IMR-90 (cell line): ENCODE results near the gene AVPR1B. TPM values are rescaled to one million over a fixed set of nuclear protein-coding genes. Genes with fewer than 3 reads are reported as not detected.

Source experiments
- ATAC-seq: fragments of 200-7000 bp; cut with Tn5 transposase; 2 replicates; pipeline ENCODE4 v1.9.1; 2020; ENCODE audit warnings: low read depth, mild to moderate bottlenecking, moderate library complexity
- BruUV-seq: library from RNA; stranded (reverse); fragments of 400-500 nt; replicated peaks from 2 replicates; lab custom pipeline; 2021; lab: Mats Ljungman, UMichigan
- CTCF ChIA-PET: fragments of 300-600 bp; formaldehyde crosslinking; extraction: SDS; loops from one replicate; lab custom pipeline; 2021; ENCODE audit warnings: antibody characterized with exemption; lab: Yijun Ruan, JAX
- POLR2A ChIA-PET: fragments of 300-600 bp; sonication (Branson Sonifier 250); formaldehyde crosslinking; loops from one replicate; lab custom pipeline; 2022; ENCODE audit warnings: antibody characterized with exemption; ENCODE audit not compliant: unreplicated experiment; lab: Charles Lee
- DNase-seq: peaks from one replicate; pipeline ENCODE4 v3.0.0; 2013
- H2AFZ ChIP-seq: replicated peaks from 2 replicates; pipeline ENCODE3; 2013; ENCODE audit warnings: low read length, mild to moderate bottlenecking; ENCODE audit not compliant: poor library complexity
- H2AK5ac ChIP-seq: 2 replicates; pipeline ENCODE4 v1.6.1; 2013; ENCODE audit warnings: low read depth, low read length, inconsistent platforms
- H2AK9ac ChIP-seq: replicated peaks from 2 replicates; pipeline ENCODE3; 2013; ENCODE audit warnings: mild to moderate bottlenecking, low read depth, low read length, moderate library complexity; ENCODE audit not compliant: poor library complexity
- H2BK120ac ChIP-seq: 2 replicates; pipeline ENCODE4 v1.6.1; 2013; ENCODE audit warnings: low read depth, low read length, inconsistent platforms
- H2BK15ac ChIP-seq: 3 replicates; pipeline ENCODE4 v1.6.1; 2013; ENCODE audit warnings: low read depth, low read length, inconsistent platforms
- H2BK20ac ChIP-seq: 2 replicates; pipeline ENCODE4 v1.6.1; 2013; ENCODE audit warnings: low read depth, mild to moderate bottlenecking, inconsistent platforms, low read length, moderate library complexity
- H2BK5ac ChIP-seq: 2 replicates; pipeline ENCODE4 v1.6.1; 2013; ENCODE audit warnings: mild to moderate bottlenecking, low read depth, low read length, inconsistent platforms; ENCODE audit not compliant: poor library complexity, severe bottlenecking
- H3K14ac ChIP-seq: replicated peaks from 2 replicates; pipeline ENCODE4 v1.6.1; 2013; ENCODE audit warnings: low read depth, low read length, inconsistent platforms
- H3K18ac ChIP-seq: 2 replicates; pipeline ENCODE4 v1.6.1; 2013; ENCODE audit warnings: low read depth, low read length, control low read depth
- H3K23ac ChIP-seq: 2 replicates; pipeline ENCODE4 v1.6.1; 2013; ENCODE audit warnings: low read depth, low read length, inconsistent platforms
- H3K27ac ChIP-seq: 2 replicates; pipeline ENCODE4 v1.5.1; 2013; ENCODE audit warnings: mild to moderate bottlenecking, control low read depth, low read length; ENCODE audit not compliant: insufficient read depth
- H3K27me3 ChIP-seq: 2 replicates; pipeline ENCODE4 v1.6.1; 2013; ENCODE audit warnings: low read length; ENCODE audit not compliant: control insufficient read depth, insufficient read depth
- H3K36me3 ChIP-seq: 2 replicates; pipeline ENCODE4 v1.6.1; 2013; ENCODE audit warnings: low read length, mixed read lengths; ENCODE audit not compliant: control insufficient read depth, insufficient read depth
- H3K4ac ChIP-seq: 2 replicates; pipeline ENCODE4 v1.6.1; 2013; ENCODE audit warnings: low read depth, low read length, inconsistent platforms
- H3K4me1 ChIP-seq: 2 replicates; pipeline ENCODE4 v1.6.1; 2013; ENCODE audit warnings: low read length, mixed read lengths; ENCODE audit not compliant: control insufficient read depth, insufficient read depth
- H3K4me2 ChIP-seq: 2 replicates; pipeline ENCODE4 v1.6.1; 2013; ENCODE audit warnings: low read depth, mild to moderate bottlenecking, control low read depth, low read length, moderate library complexity
- H3K4me3 ChIP-seq: 2 replicates; pipeline ENCODE4 v1.5.1; 2013; ENCODE audit warnings: low read depth, mild to moderate bottlenecking, control low read depth, low read length, moderate library complexity; ENCODE audit not compliant: insufficient read depth
- H3K56ac ChIP-seq: 2 replicates; pipeline ENCODE4 v1.6.1; 2013; ENCODE audit warnings: low read length, inconsistent platforms; ENCODE audit not compliant: insufficient read depth; ENCODE audit errors: extremely low read depth
- H3K79me1 ChIP-seq, 2 experiments: 2 replicates each; pipeline ENCODE4 v1.6.1; 2013; ENCODE audit warnings: low read length in 2 of 2, inconsistent platforms in 1 of 2, low read depth in 1 of 2
- H3K9ac ChIP-seq: 2 replicates; pipeline ENCODE4 v1.6.1; 2013; ENCODE audit warnings: low read depth, low read length, control low read depth
- H3K9me1 ChIP-seq: 2 replicates; pipeline ENCODE4 v1.6.1; 2013; ENCODE audit warnings: low read length, inconsistent platforms; ENCODE audit not compliant: insufficient read depth
- H3K9me3 ChIP-seq: 2 replicates; pipeline ENCODE4 v1.6.1; 2013; ENCODE audit warnings: low read length; ENCODE audit not compliant: control insufficient read depth, insufficient read depth
- H4K20me1 ChIP-seq: 2 replicates; pipeline ENCODE4 v1.6.1; 2013; ENCODE audit warnings: low read length, inconsistent platforms; ENCODE audit not compliant: insufficient read depth
- H4K5ac ChIP-seq: 2 replicates; pipeline ENCODE4 v1.6.1; 2013; ENCODE audit warnings: mild to moderate bottlenecking, low read depth, low read length, control low read depth
- H4K8ac ChIP-seq, 2 experiments: 2 replicates each; pipeline ENCODE4 v1.6.1; 2013; ENCODE audit warnings: low read depth in 2 of 2, low read length in 2 of 2, control low read depth in 1 of 2, inconsistent platforms in 1 of 2
- H4K91ac ChIP-seq: 2 replicates; pipeline ENCODE4 v1.6.1; 2013; ENCODE audit warnings: low read depth, low read length, inconsistent platforms; ENCODE audit not compliant: insufficient read depth
- BHLHE40 ChIP-seq: fragments of 150-350 bp; IDR thresholded peaks from 2 replicates; pipeline ENCODE4 v1.6.1; 2016; ENCODE audit warnings: mild to moderate bottlenecking, low read depth, low read length
- CEBPB ChIP-seq: IDR thresholded peaks from 2 replicates; pipeline ENCODE4 v1.6.1; 2012; ENCODE audit warnings: low read depth, low read length, improper control_type of control experiment
- CHD1 ChIP-seq: IDR thresholded peaks from 2 replicates; pipeline ENCODE4 v1.6.1; 2012; ENCODE audit warnings: low read depth, low read length, improper control_type of control experiment
- CTCF ChIP-seq: conservative IDR thresholded peaks from 2 replicates; pipeline ENCODE4 v1.5.1; 2012; ENCODE audit warnings: mild to moderate bottlenecking, low read depth, low read length, improper control_type of control experiment
- ELK1 ChIP-seq: fragments of 150-350 bp; IDR thresholded peaks from 2 replicates; pipeline ENCODE4 v1.6.1; 2016; ENCODE audit warnings: low read depth, mild to moderate bottlenecking, low read length, moderate library complexity, borderline replicate concordance
- FOS ChIP-seq: fragments of 150-350 bp; IDR thresholded peaks from 2 replicates; pipeline ENCODE4 v1.6.1; 2016; ENCODE audit warnings: low read depth, low read length
- MAFK ChIP-seq: IDR thresholded peaks from 2 replicates; pipeline ENCODE4 v1.6.1; 2012; ENCODE audit warnings: low read depth, low read length, improper control_type of control experiment
- MAZ ChIP-seq: IDR thresholded peaks from 2 replicates; pipeline ENCODE4 v1.6.1; 2012; ENCODE audit warnings: low read depth, mild to moderate bottlenecking, low read length, improper control_type of control experiment, moderate library complexity, borderline replicate concordance
- MXI1 ChIP-seq: IDR thresholded peaks from 2 replicates; pipeline ENCODE4 v1.6.1; 2012; ENCODE audit warnings: low read depth, mild to moderate bottlenecking, low read length, moderate library complexity, borderline replicate concordance
- NFE2L2 ChIP-seq: fragments of 150-350 bp; IDR thresholded peaks from 2 replicates; pipeline ENCODE4 v1.6.1; 2016; ENCODE audit warnings: low read depth, mild to moderate bottlenecking, low read length
- POLR2A ChIP-seq: IDR thresholded peaks from 2 replicates; pipeline ENCODE4 v1.6.1; 2012; ENCODE audit warnings: mild to moderate bottlenecking, low read depth, low read length
- RAD21 ChIP-seq: IDR thresholded peaks from 2 replicates; pipeline ENCODE4 v1.6.1; 2012; ENCODE audit warnings: low read length, improper control_type of control experiment
- RCOR1 ChIP-seq: IDR thresholded peaks from 2 replicates; pipeline ENCODE4 v1.6.1; 2012; ENCODE audit warnings: mild to moderate bottlenecking, low read length, improper control_type of control experiment; ENCODE audit not compliant: insufficient replicate concordance
- RFX5 ChIP-seq: IDR thresholded peaks from 2 replicates; pipeline ENCODE4 v1.8.0; 2012; ENCODE audit warnings: low read depth, mild to moderate bottlenecking, low read length, moderate library complexity
- SMC3 ChIP-seq: fragments of 150-350 bp; IDR thresholded peaks from 2 replicates; pipeline ENCODE4 v1.6.1; 2016; ENCODE audit warnings: low read depth, mild to moderate bottlenecking, antibody characterized with exemption, low read length, moderate library complexity
- USF2 ChIP-seq: fragments of 150-350 bp; IDR thresholded peaks from 2 replicates; pipeline ENCODE4 v1.6.1; 2017; ENCODE audit warnings: mild to moderate bottlenecking, antibody characterized with exemption, low read length, low read depth
- WGBS, 2 experiments: methylation state at CpG; one replicate each; pipeline versions ENCODE4 v1.1.5 to v1.1.7; 2013; ENCODE audit warnings: missing lambda C conversion rate in 2 of 2; ENCODE audit not compliant: insufficient read length in 1 of 2; ENCODE audit errors: extremely low coverage in 2 of 2; 5-methylcytosine and 5-hydroxymethylcytosine counted together
- dilution Hi-C: fragments of 300-500 bp; cut with HindIII; formaldehyde crosslinking; loops from one replicate; pipeline ENCODE4 v1.14.3; 2018; ENCODE audit warnings: low sequenced_read_pairs; ENCODE audit not compliant: unreplicated experiment
- in situ Hi-C: fragments of 300-500 bp; cut with MboI; formaldehyde crosslinking; loops from 3 replicates; pipeline ENCODE4 v1.14.3; 2019; ENCODE audit warnings: low sequenced_read_pairs, inconsistent platforms, mixed read lengths
- intact Hi-C: fragments of 100-400 bp; cut with micrococcal nuclease; formaldehyde crosslinking; loops from 2 replicates; pipeline ENCODE4 v1.10.0; 2022
- polyA plus RNA-seq, 3 experiments: library from polyadenylated mRNA; depleted of rRNA; stranded (reverse); fragments of >200 nt; gene quantifications; 2 replicates each; pipeline ENCODE4 v1.2.3, GENCODE V29; 2012; ENCODE audit warnings: low replicate concordance in 1 of 3
- total RNA-seq: library from RNA; depleted of rRNA; stranded (reverse); fragments of >200 nt; gene quantifications from 2 replicates; pipeline ENCODE4 v1.2.3, GENCODE V29; 2012

Gene AVPR1B
- total and polyA plus RNA-seq, 2 of the 4 experiments (the other 2 are of a cell fraction): not detected

- POLR2A ChIA-PET: interaction anchor here (0.7 kb wide), 1 partner anchor 633 kb away, joined by 6 read pairs; no protein-coding TSS in a partner anchor
- no peak overlapping the region for H4K8ac ChIP-seq
These were observed 13.8 kb upstream of the AVPR1B start for GRCh38 chr1:206131037-206131436.

More at GRCh38 chr1:206131037-206131436, 13.8 kb upstream of the AVPR1B start:
- ATAC-seq (no peak), DNase-seq (no peak)
- no peak overlapping the region for H3K14ac ChIP-seq
- no peak overlapping the region for H2BK120ac ChIP-seq
- H3K36me3 ChIP-seq: no peaks in the 10 kb centered on the region
- no peak overlapping the region for H2AK5ac ChIP-seq
- no TSS peak for BruUV-seq
- H3K4ac ChIP-seq: no peak overlapping the region
- no peak overlapping the region for H4K5ac ChIP-seq
- no peak overlapping the region for H3K18ac ChIP-seq
- no peaks in the 10 kb centered on the region for H3K4me1 ChIP-seq
- H3K9ac ChIP-seq: no peak overlapping the region
- no peak overlapping the region for H3K4me3 ChIP-seq
- H3K27me3 ChIP-seq: peaks cover 54% of the 10 kb centered on the region
- H3K56ac ChIP-seq: no peak overlapping the region
- in situ Hi-C loops: no loop called here
- no peaks in the 10 kb centered on the region for H3K79me1 ChIP-seq
- no peaks in the 10 kb centered on the region for H3K9me1 ChIP-seq
- no peak overlapping the region for H2BK20ac ChIP-seq
- WGBS, 2 experiments: 42% methylated on average over 2 of the region's 7 CpGs; no CpG with 5 or more reads in 1 of the 2 experiments
- intact Hi-C loops: no loop called here
- no peak overlapping the region for H2BK15ac ChIP-seq
- H3K4me2 ChIP-seq: no peak overlapping the region
- no peak overlapping the region for H2AK9ac ChIP-seq
- CTCF ChIA-PET: no interaction called here
- no peak overlapping the region for H3K27ac ChIP-seq
- TF ChIP-seq POLR2A (no peak), FOS (no peak), ELK1 (no peak), MAFK (no peak), BHLHE40 (no peak), RCOR1 (no peak), RFX5 (no peak), MXI1 (no peak), CTCF (no peak), MAZ (no peak), CHD1 (no peak), USF2 (no peak), SMC3 (no peak), NFE2L2 (no peak), CEBPB (no peak), RAD21 (no peak)
- no peaks in the 10 kb centered on the region for H4K20me1 ChIP-seq
- no peaks in the 10 kb centered on the region for H3K9me3 ChIP-seq
- H2BK5ac ChIP-seq: no peak overlapping the region
- no peak overlapping the region for H3K23ac ChIP-seq
- H4K91ac ChIP-seq: no peak overlapping the region
- H2AFZ ChIP-seq: no peak overlapping the region
- dilution Hi-C loops: no loop called here
